Measurements from ENCODE around the gene KRTAP9-6.
"Not testable (repeated sequence)": the region's sequence is repeated elsewhere in the genome, so short reads cannot be mapped to it uniquely, and the experiment has no call there.

KRTAP9-6 gene

GRCh38 chr17:41265078-41265477, at the start of gene KRTAP9-6:
KRTAP9-6 (plus strand) TSS chr17:41265378; CDS start chr17:41265378, 0 bp downstream.
- no peak for DNase-seq (ENCODE audit: low read depth, low spot score)

- DNase-seq (ENCODE audit: low read depth, low spot score), result no peak
Observed at GRCh38 chr17:41215681-41216080, 49.5 kb upstream of the KRTAP9-6 start.

- DNase-seq (ENCODE audit: low read depth, low spot score), result no peak
Observed at GRCh38 chr17:41223821-41224220, 41.4 kb upstream of the KRTAP9-6 start.

- DNase-seq (ENCODE audit: low read depth, low spot score), result no peak
Observed at GRCh38 chr17:41226051-41226450, 39.1 kb upstream of the KRTAP9-6 start.

- DNase-seq (ENCODE audit: low read depth, low spot score), result not testable (repeated sequence)
Observed at GRCh38 chr17:41226598-41227095, 38.5 kb upstream of the KRTAP9-6 start, which contains the start of gene KRTAP9-2. KRTAP9-2 (plus strand) TSS chr17:41226648; CDS start chr17:41226655, 7 bp downstream.

- DNase-seq (ENCODE audit: low read depth, low spot score), result no peak
Observed at GRCh38 chr17:41230094-41230493, 35.1 kb upstream of the KRTAP9-6 start.

- no peak for DNase-seq (ENCODE audit: low read depth, low spot score)
Observed at GRCh38 chr17:41231731-41232130, 33.4 kb upstream of the KRTAP9-6 start.

GRCh38 chr17:41232399-41233105, 32.6 kb upstream of the KRTAP9-6 start, which contains the start of gene KRTAP9-3:
KRTAP9-3 (plus strand) TSS chr17:41232449; CDS start chr17:41232502, 53 bp downstream.
- not testable (repeated sequence) for DNase-seq (ENCODE audit: low read depth, low spot score)

- DNase-seq (ENCODE audit: low read depth, low spot score), result not testable (repeated sequence)
Observed at GRCh38 chr17:41237116-41237515, 28.1 kb upstream of the KRTAP9-6 start.

- not testable (repeated sequence) for DNase-seq (ENCODE audit: low read depth, low spot score)
Observed at GRCh38 chr17:41237949-41238437, 27.2 kb upstream of the KRTAP9-6 start, which contains the start of gene KRTAP9-8. KRTAP9-8 (plus strand) TSS chr17:41237999; CDS start chr17:41238052, 53 bp downstream.

- not testable (repeated sequence) for DNase-seq (ENCODE audit: low read depth, low spot score)
Observed at GRCh38 chr17:41246995-41247787, 18.0 kb upstream of the KRTAP9-6 start.

GRCh38 chr17:41249637-41250240, 15.4 kb upstream of the KRTAP9-6 start, which contains the start of gene KRTAP9-4:
KRTAP9-4 (plus strand) TSS chr17:41249687; CDS start chr17:41249721, 34 bp downstream.
- DNase-seq (ENCODE audit: low read depth, low spot score), result not testable (repeated sequence)

- no peak for DNase-seq (ENCODE audit: low read depth, low spot score)
Observed at GRCh38 chr17:41251261-41251660, 13.9 kb upstream of the KRTAP9-6 start.

GRCh38 chr17:41254861-41255260, 10.3 kb upstream of the KRTAP9-6 start:
- DNase-seq (ENCODE audit: low read depth, low spot score), result no peak

- DNase-seq (ENCODE audit: low read depth, low spot score), result not testable (repeated sequence)
Observed at GRCh38 chr17:41255381-41256290, 9.5 kb upstream of the KRTAP9-6 start, which contains the start of gene KRTAP9-9. KRTAP9-9 (plus strand) TSS chr17:41255384.

- DNase-seq (ENCODE audit: low read depth, low spot score), result no peak
Observed at GRCh38 chr17:41256291-41256685, 8.9 kb upstream of the KRTAP9-6 start.

- no peak for DNase-seq (ENCODE audit: low read depth, low spot score)
Observed at GRCh38 chr17:41258406-41258805, 6.8 kb upstream of the KRTAP9-6 start.

GRCh38 chr17:41263212-41263611, 2.0 kb upstream of the KRTAP9-6 start:
- no peak for DNase-seq (ENCODE audit: low read depth, low spot score)

- no peak for DNase-seq (ENCODE audit: low read depth, low spot score)
Observed at GRCh38 chr17:41264599-41264998, 579 bp upstream of the KRTAP9-6 start.

- DNase-seq (ENCODE audit: low read depth, low spot score), result no peak
Observed at GRCh38 chr17:41267711-41268110, 2.5 kb downstream of the KRTAP9-6 start.
